NB4 (cell line): Measurements from ENCODE around the gene OR6F1.
"Not testable (repeated sequence)": the region's sequence is repeated elsewhere in the genome, so short reads cannot be mapped to it uniquely, and the experiment has no call there.

Experiments
- DNase-seq: peaks from one replicate; pipeline ENCODE4 v3.0.0; 2010; ENCODE audit warnings: low read depth
- H3K4me3 ChIP-seq: one replicate; pipeline ENCODE4 v1.5.1; 2011; ENCODE audit warnings: mild to moderate bottlenecking, low read depth, low read length, moderate library complexity
- MAX ChIP-seq: IDR thresholded peaks from 2 replicates; pipeline ENCODE4 v1.6.1; 2011; ENCODE audit warnings: low read depth, low read length
- MYC ChIP-seq: IDR thresholded peaks from 2 replicates; pipeline ENCODE4 v1.6.1; 2011; ENCODE audit warnings: low read depth, low read length
- POLR2A ChIP-seq: IDR thresholded peaks from 2 replicates; pipeline ENCODE4 v1.6.1; 2011; ENCODE audit warnings: mild to moderate bottlenecking; ENCODE audit not compliant: insufficient read length; ENCODE audit errors: extremely low read depth
- TF ChIP-seq, protein P1 (sequence below): IDR thresholded peaks from one replicate; pipeline ENCODE4 v1.5.1; 2012; ENCODE audit warnings: low read depth, low read length

The OR6F1 gene

DNA sequence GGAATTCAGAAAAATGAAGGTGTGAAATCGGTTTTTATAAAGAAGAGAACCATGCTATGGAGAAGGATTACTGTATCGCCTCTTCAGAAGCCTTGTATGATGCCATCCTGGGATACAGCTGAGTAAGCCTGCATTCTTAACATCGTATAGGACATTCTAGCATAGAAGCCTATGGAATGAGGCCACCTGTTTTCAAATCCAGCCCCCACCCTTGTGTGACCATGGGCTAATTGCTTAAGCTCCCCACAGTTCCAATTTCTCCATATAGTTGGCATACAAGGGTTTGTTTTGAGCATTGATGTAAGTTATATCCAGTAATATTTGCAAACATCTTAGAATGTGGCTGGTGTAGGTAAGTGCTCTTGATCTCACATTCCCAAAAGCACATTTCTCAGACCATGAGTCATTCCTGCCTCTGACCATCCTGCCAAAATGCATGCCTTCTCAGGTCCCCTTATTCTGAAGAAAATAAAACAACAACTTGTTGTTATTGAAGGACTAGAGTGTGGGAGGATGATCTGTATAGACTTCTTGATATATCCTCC is 30.0 kb upstream of the OR6F1 start:
- TF ChIP-seq POLR2A, result no peak
- TF ChIP-seq, protein P1, sequence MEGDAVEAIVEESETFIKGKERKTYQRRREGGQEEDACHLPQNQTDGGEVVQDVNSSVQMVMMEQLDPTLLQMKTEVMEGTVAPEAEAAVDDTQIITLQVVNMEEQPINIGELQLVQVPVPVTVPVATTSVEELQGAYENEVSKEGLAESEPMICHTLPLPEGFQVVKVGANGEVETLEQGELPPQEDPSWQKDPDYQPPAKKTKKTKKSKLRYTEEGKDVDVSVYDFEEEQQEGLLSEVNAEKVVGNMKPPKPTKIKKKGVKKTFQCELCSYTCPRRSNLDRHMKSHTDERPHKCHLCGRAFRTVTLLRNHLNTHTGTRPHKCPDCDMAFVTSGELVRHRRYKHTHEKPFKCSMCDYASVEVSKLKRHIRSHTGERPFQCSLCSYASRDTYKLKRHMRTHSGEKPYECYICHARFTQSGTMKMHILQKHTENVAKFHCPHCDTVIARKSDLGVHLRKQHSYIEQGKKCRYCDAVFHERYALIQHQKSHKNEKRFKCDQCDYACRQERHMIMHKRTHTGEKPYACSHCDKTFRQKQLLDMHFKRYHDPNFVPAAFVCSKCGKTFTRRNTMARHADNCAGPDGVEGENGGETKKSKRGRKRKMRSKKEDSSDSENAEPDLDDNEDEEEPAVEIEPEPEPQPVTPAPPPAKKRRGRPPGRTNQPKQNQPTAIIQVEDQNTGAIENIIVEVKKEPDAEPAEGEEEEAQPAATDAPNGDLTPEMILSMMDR, result no peak
- no peak for TF ChIP-seq MYC
- TF ChIP-seq MAX, result no peak
- H3K4me3 ChIP-seq, result no peak overlapping the region
- DNase-seq, result no peak

DNA sequence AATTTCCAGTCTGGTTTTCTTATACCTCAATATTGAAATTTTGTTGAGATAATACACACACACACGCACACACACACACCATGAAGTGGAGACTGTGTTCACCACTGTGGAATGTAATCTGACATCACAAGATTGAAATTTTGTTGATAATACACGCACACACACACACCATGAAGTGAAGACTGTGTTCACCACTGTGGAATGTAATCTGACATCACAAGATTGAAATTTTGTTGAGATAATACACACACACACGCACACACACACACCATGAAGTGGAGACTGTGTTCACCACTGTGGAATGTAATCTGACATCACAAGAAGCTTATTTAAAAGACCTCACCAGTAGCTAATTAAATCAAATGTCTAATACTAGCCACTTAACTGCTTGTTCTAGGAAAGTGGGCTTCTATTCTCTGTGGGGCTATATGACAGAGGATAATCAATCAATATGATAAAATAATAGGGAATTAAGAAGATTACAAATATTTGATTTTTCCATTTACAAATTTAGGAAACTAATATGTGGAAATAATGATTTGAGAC is 25.8 kb upstream of the OR6F1 start:
- H3K4me3 ChIP-seq, DNase-seq: not testable (repeated sequence)

DNA sequence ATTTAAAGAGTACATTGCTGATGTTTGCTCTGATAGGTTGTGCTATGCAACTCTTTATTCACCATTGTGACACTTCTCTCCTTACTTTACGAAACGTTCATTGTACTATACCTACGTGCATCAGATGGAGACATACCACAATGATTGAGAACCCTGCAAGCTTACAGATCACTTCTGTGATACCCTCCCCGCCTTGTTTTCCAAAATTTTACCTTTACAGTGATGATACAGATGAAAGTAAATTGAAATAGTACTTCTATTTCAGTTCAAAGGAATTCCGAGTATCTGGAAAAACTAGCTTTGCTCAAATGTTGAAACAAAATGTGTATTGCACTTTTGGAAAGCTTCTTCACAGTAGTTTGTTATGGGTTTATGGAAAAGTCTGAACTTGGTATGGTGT is 25.3 kb upstream of the OR6F1 start:
- DNase-seq, result no peak
- TF ChIP-seq MYC (no peak), POLR2A (no peak), MAX (no peak)
- TF ChIP-seq, protein P1, result no peak
- no peak overlapping the region for H3K4me3 ChIP-seq

DNA sequence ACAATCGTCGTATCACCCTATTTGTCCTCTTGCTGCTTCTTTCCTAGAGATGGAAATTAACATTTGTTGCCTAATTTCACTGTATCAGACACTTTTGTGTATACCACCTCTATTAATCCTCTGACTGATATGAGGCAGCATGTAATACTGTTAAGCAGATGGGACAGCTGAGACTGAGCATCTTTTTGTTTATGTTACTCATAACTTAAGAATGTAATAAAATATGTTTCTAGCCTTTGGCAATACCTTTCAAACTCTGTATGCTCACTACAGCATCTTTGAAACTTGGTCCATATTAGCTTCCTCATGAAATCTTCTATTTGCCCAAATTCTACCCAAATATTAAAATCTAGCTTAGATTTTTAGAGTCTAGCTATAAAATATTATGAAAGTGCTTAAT is 24.3 kb upstream of the OR6F1 start:
- no peak overlapping the region for H3K4me3 ChIP-seq
- DNase-seq, result no peak
- TF ChIP-seq POLR2A (no peak), MYC (no peak), MAX (no peak)
- TF ChIP-seq, protein P1, result no peak

DNA sequence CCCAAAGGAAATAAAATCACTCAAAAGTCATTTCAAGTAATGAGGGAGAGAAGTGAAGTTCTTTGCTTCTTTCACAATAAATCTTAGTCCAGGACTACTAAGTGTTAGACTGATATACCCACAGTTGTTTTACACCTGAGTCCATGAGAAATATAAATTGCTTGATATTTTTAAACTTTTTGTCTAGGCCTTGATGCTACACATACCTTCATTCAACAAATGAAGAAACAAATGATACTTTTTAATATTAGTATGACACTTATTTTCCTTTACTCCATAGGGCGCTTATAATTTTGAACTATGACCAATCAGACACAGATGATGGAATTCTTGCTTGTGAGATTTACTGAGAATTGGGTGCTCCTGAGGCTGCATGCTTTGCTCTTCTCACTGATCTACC is 21.9 kb upstream of the OR6F1 start, which contains the start of gene OR14K1:
Gene OR14K1, plus strand, starts transcription at position 301 of the 400 bp plus-strand sequence. Its CDS starts 0 bp downstream, at position 301.
- TF ChIP-seq POLR2A (no peak), MAX (no peak), MYC (no peak)
- TF ChIP-seq, protein P1, result no peak
- no peak for DNase-seq
- no peak within 1 kb of the TSS for H3K4me3 ChIP-seq

- TF ChIP-seq MAX (no peak), MYC (no peak), POLR2A (no peak)
- TF ChIP-seq, protein P1, result no peak
- no peak for DNase-seq
- no peak overlapping the region for H3K4me3 ChIP-seq
Measured at GRCh38 chr1:247721222-247721621, 4.8 kb upstream of the OR6F1 start.
